ENCODE data around the gene MED23. TPM values are rescaled to one million over a fixed set of nuclear protein-coding genes. Genes with fewer than 3 reads are reported as not detected.

MED23 gene
- total and polyA plus RNA-seq, 9 of the 15 experiments (the other 6 are each of a cell fraction or from before 2014, with no cell fraction given) = 13.7 to 61.2 (median 27.2) TPM

- TF ChIP-seq ELK3 (CRISPR knock-in tag; IDR thresholded peaks at IDR 0.05) (no peak), HNRNPLL (IDR thresholded peaks at IDR 0.05; ENCODE audit: low read depth, low read length, poor library complexity, severe bottlenecking) (no peak), TBL1XR1 (IDR thresholded peaks at IDR 0.05; ENCODE audit: low read length in 2 of 2) (peak; percentile 26 to 85; a peak in 2 of 4 replicates), ZNF586 (CRISPR knock-in tag; conservative IDR thresholded peaks at IDR 0.05) (no peak), CCNT2 (IDR thresholded peaks at IDR 0.05; ENCODE audit: borderline replicate concordance, extremely low read depth, insufficient read length, low read depth, low read length) (no peak), HNRNPL (IDR thresholded peaks at IDR 0.05; ENCODE audit: low read depth, low read length) (no peak), FUS (optimal IDR thresholded peaks at IDR 0.05; ENCODE audit: low read depth, low read length) (no peak), MED1 (CRISPR knock-in tag; IDR thresholded peaks at IDR 0.05; ENCODE audit: borderline replicate concordance) (no peak), RB1 (IDR thresholded peaks at IDR 0.05; ENCODE audit: low read depth) (no peak), PRDM10 (IDR thresholded peaks at IDR 0.05; ENCODE audit: partially characterized antibody) (peak; percentile 48), NFATC3 (IDR thresholded peaks at IDR 0.05) (0 out of 2 replicates have a peak, but pooled peaks have one; percentile 49), TRIM28 (IDR thresholded peaks at IDR 0.05) (peak; percentile 42; the same call in 1 of the 2 replicates), ZSCAN29 (IDR thresholded peaks at IDR 0.05) (no peak), ZNF184 (CRISPR knock-in tag; IDR thresholded peaks at IDR 0.05) (no peak), FOXP4 (CRISPR knock-in tag; IDR thresholded peaks at IDR 0.05; ENCODE audit: borderline replicate concordance) (no peak), ZNF280B (CRISPR knock-in tag; IDR thresholded peaks at IDR 0.05) (no peak), PCBP1 (IDR thresholded peaks at IDR 0.05; ENCODE audit: low read depth, low read length, poor library complexity, severe bottlenecking) (no peak), SPI1 (IDR thresholded peaks at IDR 0.05; ENCODE audit: borderline replicate concordance, low read depth, low read length) (no peak)
- TF ChIP-seq, protein P1, sequence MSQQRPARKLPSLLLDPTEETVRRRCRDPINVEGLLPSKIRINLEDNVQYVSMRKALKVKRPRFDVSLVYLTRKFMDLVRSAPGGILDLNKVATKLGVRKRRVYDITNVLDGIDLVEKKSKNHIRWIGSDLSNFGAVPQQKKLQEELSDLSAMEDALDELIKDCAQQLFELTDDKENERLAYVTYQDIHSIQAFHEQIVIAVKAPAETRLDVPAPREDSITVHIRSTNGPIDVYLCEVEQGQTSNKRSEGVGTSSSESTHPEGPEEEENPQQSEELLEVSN (IDR thresholded peaks at IDR 0.05; ENCODE audit: borderline replicate concordance in 1 of 2, extremely low read depth in 1 of 2, insufficient read depth in 1 of 2, insufficient read length in 1 of 2, low read depth in 1 of 2, low read length in 1 of 2, poor library complexity in 1 of 2, severe bottlenecking in 1 of 2) = no peak
These were observed 18.2 kb upstream of the MED23 start (continued) for GRCh38 chr6:131646249-131646670.
